Activated CD4-positive, alpha-beta T cell treated with anti-CD3 and anti-CD28 coated beads for 36 hours (primary cell): ENCODE data around the gene ITGA11. TPM values are rescaled to one million over a fixed set of nuclear protein-coding genes. Genes with fewer than 3 reads are reported as not detected.

ENCODE experiments used
- ATAC-seq: fragments of 200-7000 bp; cut with Tn5 transposase; one replicate; pipeline ENCODE4 v1.10.0; 2021; ENCODE audit warnings: mild to moderate bottlenecking, moderate library complexity
- CTCF ChIA-PET: fragments of 350-600 bp; sonication (Branson Sonifier 250); formaldehyde crosslinking; loops from one replicate; lab custom pipeline; 2021; ENCODE audit warnings: antibody characterized with exemption; lab: Charles Lee
- POLR2A ChIA-PET: fragments of 350-600 bp; sonication (Branson Sonifier 250); formaldehyde crosslinking; loops from one replicate; lab custom pipeline; 2021; ENCODE audit warnings: antibody characterized with exemption, inconsistent platforms; lab: Charles Lee
- DNase-seq: peaks from one replicate; pipeline ENCODE4 v3.0.0-alpha.2; 2020
- H3K27ac Mint-ChIP-seq: one replicate; pipeline ENCODE4 v1.8.0; 2021; ENCODE audit warnings: mixed read lengths
- H3K27me3 Mint-ChIP-seq: one replicate; pipeline ENCODE4 v1.8.0; 2021; ENCODE audit warnings: mixed read lengths
- H3K36me3 Mint-ChIP-seq: one replicate; pipeline ENCODE4 v1.8.0; 2021; ENCODE audit warnings: low read depth, mixed read lengths
- H3K4me1 Mint-ChIP-seq: one replicate; pipeline ENCODE4 v1.8.0; 2021; ENCODE audit warnings: mixed read lengths
- H3K4me3 Mint-ChIP-seq: one replicate; pipeline ENCODE4 v1.8.0; 2021; ENCODE audit warnings: mild to moderate bottlenecking, moderate library complexity, mixed read lengths
- H3K9me3 Mint-ChIP-seq: one replicate; pipeline ENCODE4 v1.8.0; 2021; ENCODE audit warnings: low read depth, mixed read lengths
- intact Hi-C, 2 experiments: fragments of 100-400 bp; cut with DNase I in 1 of 2; cut with micrococcal nuclease in 1 of 2; formaldehyde crosslinking; loops; one replicate each; pipeline versions ENCODE4 v1.14.2 to v1.15.1; 2022 to 2024; cut with DNase I, micrococcal nuclease
- total RNA-seq, 2 experiments: library from RNA; stranded (reverse); gene quantifications; one replicate each; pipeline ENCODE4 v1.2.3, GENCODE V29; 2021

The ITGA11 gene
- total RNA-seq, 2 experiments from 2014 or later: 2.9 to 3.2 TPM

DNA sequence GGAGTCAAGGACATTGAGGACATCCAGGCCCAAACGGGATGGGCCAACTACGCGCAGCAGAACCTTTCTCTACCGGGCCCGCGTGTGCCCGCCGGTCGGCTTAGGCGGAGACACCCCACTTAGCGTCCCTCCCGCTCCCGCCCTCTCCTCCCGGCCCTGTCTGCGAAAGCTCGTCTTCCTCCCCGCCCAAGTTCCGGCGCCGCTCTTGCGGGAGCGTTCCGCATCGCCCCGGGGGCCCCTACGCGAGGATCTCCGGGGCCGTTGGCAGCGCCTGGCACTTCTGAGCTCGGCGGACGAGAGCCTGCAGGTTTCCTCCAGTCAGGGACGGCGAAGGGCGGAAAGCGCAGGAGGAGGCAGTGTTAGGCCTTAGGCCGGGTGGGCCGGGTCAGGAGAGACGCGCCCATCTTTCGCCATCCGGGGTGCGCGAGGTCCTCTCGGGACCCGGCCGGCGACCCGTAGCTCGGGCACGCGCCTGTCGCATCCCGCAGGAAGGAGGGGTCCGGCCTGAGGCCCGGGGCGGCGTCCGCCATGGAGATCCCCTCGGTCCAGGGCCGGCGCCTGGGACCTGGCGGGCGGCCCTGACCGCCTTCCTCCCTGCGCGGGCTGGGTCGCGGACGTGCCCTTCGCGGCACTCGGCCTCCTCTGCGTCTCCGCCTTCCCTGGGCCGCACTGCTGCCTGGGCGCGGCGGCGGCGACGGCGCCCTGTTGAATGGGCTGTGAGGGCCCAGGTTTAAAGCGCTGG lies 154.2 kb downstream of the ITGA11 start, which contains the start of gene FEM1B:
FEM1B (plus strand) TSS at position 143 of the 742 bp plus-strand sequence. CDS start 673 bp downstream, outside the sequence.
- ChIA-PET POLR2A (interaction anchor here (0.6 to 1.8 kb wide), 7 partner anchors 14 to 346 kb away, joined by 3 to 18 read pairs (median 4); partner anchors contain the start of genes CLN6 and PIAS1), CTCF (interaction anchor here (0.7 to 2.1 kb wide), 11 partner anchors 11 to 76 kb away, joined by 3 to 9 read pairs (median 5); no protein-coding TSS in a partner anchor)
- peaks cover 23% of the 10 kb centered on the region for H3K36me3 Mint-ChIP-seq
- ATAC-seq: peak; percentile 79
- DNase-seq: peak; percentile 94
- no peaks in the 10 kb centered on the region for H3K27me3 Mint-ChIP-seq
- peak within 1 kb of the TSS; percentile 99 for H3K27ac Mint-ChIP-seq
- H3K9me3 Mint-ChIP-seq: no peaks in the 10 kb centered on the region
- peak within 1 kb of the TSS; percentile 99 for H3K4me3 Mint-ChIP-seq
- intact Hi-C loops: loop anchor here (1.0 to 10.0 kb wide), 12 partner anchors 20 to 1820 kb away; partner anchors contain the start of genes ANP32A (in 2 of the 2), PIAS1 (in 2 of the 2), C15orf61 (in 1 of the 2) and CLN6 (in 1 of the 2)
- H3K4me1 Mint-ChIP-seq: peaks cover 43% of the 10 kb centered on the region

DNA sequence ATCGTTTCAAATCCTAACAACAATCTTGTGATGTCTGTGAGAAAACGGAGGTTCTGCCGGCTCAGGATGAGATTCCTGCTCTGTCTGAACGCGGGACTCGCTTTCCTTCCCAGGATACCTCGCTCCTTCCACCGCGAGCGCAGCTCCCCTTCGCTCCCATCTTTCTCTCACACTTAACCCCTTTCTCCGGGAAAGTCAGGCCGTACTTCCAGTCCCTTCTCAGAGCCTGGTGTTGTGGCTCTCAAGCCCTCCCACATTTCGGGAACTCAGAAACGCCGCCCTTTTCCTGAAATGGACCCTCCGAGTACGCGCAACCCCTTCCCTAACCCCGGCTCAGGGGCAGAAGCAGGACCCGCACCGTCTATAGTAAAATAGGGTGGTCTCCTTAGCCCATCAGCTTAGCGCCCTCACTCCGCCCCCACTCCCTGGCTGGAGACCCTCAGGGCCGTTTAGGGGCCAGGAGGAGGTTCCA lies 154.8 kb downstream of the ITGA11 start:
- DNase-seq (no peak), ATAC-seq (peak; percentile 12)
- ChIA-PET POLR2A (interaction anchor here (1.3 to 1.8 kb wide), 6 partner anchors 15 to 223 kb away, joined by 3 to 18 read pairs (median 6); partner anchors contain the start of genes CLN6 and PIAS1), CTCF (interaction anchor here (0.7 to 2.1 kb wide), 9 partner anchors 13 to 76 kb away, joined by 3 to 9 read pairs (median 5); no protein-coding TSS in a partner anchor)
- peak overlapping the region; percentile 99 for H3K4me3 Mint-ChIP-seq
- intact Hi-C loops: loop anchor here (1.0 to 10.0 kb wide), 11 partner anchors 20 to 1820 kb away; partner anchors contain the start of genes ANP32A (in 2 of the 2), PIAS1 (in 2 of the 2), C15orf61 (in 1 of the 2) and CLN6 (in 1 of the 2)
- H3K4me1 Mint-ChIP-seq: peaks cover 40% of the 10 kb centered on the region
- no peaks in the 10 kb centered on the region for H3K27me3 Mint-ChIP-seq
- peak overlapping the region; percentile 99 for H3K27ac Mint-ChIP-seq
- H3K9me3 Mint-ChIP-seq: no peaks in the 10 kb centered on the region
- peaks cover 23% of the 10 kb centered on the region for H3K36me3 Mint-ChIP-seq

- CTCF ChIA-PET: interaction anchor here (0.5 to 2.3 kb wide), 8 partner anchors 12 to 59 kb away, joined by 3 to 9 read pairs (median 5); no protein-coding TSS in a partner anchor
- Mint-ChIP-seq H3K36me3 (peaks cover 19% of the 10 kb centered on the region), H3K27ac (peak overlapping the region; percentile 99), H3K27me3 (no peaks in the 10 kb centered on the region), H3K4me1 (peaks cover 35% of the 10 kb centered on the region), H3K4me3 (peak overlapping the region; percentile 99), H3K9me3 (no peaks in the 10 kb centered on the region)
- POLR2A ChIA-PET: interaction anchor here (1.5 to 1.8 kb wide), 3 partner anchors 18 to 48 kb away, joined by 3 to 18 read pairs (median 3); partner anchors contain the start of gene CLN6
- DNase-seq (no peak), ATAC-seq (no peak)
- intact Hi-C loops: loop anchor here (1.0 to 10.0 kb wide), 11 partner anchors 19 to 1821 kb away; partner anchors contain the start of genes ANP32A (in 2 of the 2), PIAS1 (in 2 of the 2), C15orf61 (in 1 of the 2) and CLN6 (in 1 of the 2)
These were observed 155.3 kb downstream of the ITGA11 start for GRCh38 chr15:68276668-68277067.

GRCh38 chr15:68275165-68275746 lies 156.7 kb downstream of the ITGA11 start:
- ChIA-PET POLR2A (no interaction called here), CTCF (interaction anchor here (0.7 to 2.3 kb wide), 3 partner anchors 31 to 195 kb away, joined by 3 to 6 read pairs (median 3); no protein-coding TSS in a partner anchor)
- Mint-ChIP-seq H3K36me3 (peaks cover 16% of the 10 kb centered on the region), H3K27ac (no peak overlapping the region), H3K4me1 (peaks cover 20% of the 10 kb centered on the region), H3K9me3 (no peaks in the 10 kb centered on the region), H3K4me3 (no peak overlapping the region), H3K27me3 (no peaks in the 10 kb centered on the region)
- intact Hi-C loops: loop anchor here (5.0 to 10.0 kb wide), 5 partner anchors 550 to 1822 kb away; partner anchors contain the start of genes ANP32A (in 1 of the 2), GLCE (in 1 of the 2), MAP2K5 (in 1 of the 2) and RPLP1 (in 1 of the 2)
- no peak for ATAC-seq
- DNase-seq: no peak

DNA sequence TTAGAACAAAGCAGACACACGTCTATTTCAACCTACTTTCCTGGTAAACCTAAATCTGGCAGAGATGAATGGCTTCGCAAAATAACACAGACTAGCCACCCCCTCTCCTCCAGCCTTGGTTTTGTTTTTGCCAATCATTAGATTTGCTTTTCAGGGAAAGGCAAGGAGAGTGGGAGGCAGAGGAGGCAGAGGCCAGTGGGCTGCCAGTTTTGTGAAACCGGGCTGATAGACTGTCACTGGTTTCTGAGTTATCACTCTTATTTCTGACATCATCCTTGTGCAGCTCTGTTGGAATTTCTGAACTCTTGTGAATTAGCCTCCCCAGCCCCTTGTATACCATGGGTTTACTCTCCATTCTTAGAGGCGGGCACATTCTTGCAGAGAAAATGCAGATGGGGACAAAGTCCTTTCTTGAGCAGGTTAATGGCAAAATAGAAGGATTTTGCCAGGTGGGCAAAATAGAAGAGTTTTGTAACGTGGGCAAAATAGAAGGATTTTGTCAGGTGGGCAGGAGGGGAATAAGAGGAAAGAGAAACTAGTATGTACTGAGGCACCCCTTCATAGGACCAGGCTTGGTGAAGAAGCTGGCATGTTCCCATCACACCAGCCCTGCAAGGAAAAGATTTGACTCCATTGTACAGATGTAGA lies 157.6 kb downstream of the ITGA11 start:
- Mint-ChIP-seq H3K36me3 (peaks cover 9% of the 10 kb centered on the region), H3K4me3 (no peak overlapping the region), H3K27me3 (no peaks in the 10 kb centered on the region), H3K27ac (no peak overlapping the region), H3K4me1 (peaks cover 15% of the 10 kb centered on the region), H3K9me3 (no peaks in the 10 kb centered on the region)
- DNase-seq (no peak), ATAC-seq (no peak)
- CTCF ChIA-PET: interaction anchor here (0.9 to 2.3 kb wide), 3 partner anchors 32 to 105 kb away, joined by 3 to 6 read pairs (median 4); no protein-coding TSS in a partner anchor
- intact Hi-C loops: loop anchor here in 1 of 2 experiments (10.0 kb wide), 1 partner anchor 550 kb away; the partner anchor contains the start of gene ANP32A
- POLR2A ChIA-PET: no interaction called here

GRCh38 chr15:68272721-68273271 lies 159.2 kb downstream of the ITGA11 start:
- peaks cover 15% of the 10 kb centered on the region for H3K4me1 Mint-ChIP-seq
- ChIA-PET CTCF (interaction anchor here (0.9 to 1.3 kb wide), 2 partner anchors 8 to 34 kb away, joined by 4 read pairs; no protein-coding TSS in a partner anchor), POLR2A (no interaction called here)
- no peak overlapping the region for H3K27ac Mint-ChIP-seq
- no peak for ATAC-seq
- no peak for DNase-seq
- H3K27me3 Mint-ChIP-seq: peaks cover 3% of the 10 kb centered on the region
- no peak overlapping the region for H3K4me3 Mint-ChIP-seq
- intact Hi-C loops: loop anchor here in 1 of 2 experiments (10.0 kb wide), 1 partner anchor 552 kb away; the partner anchor contains the start of gene ANP32A
- no peaks in the 10 kb centered on the region for H3K9me3 Mint-ChIP-seq
- H3K36me3 Mint-ChIP-seq: no peaks in the 10 kb centered on the region

DNA sequence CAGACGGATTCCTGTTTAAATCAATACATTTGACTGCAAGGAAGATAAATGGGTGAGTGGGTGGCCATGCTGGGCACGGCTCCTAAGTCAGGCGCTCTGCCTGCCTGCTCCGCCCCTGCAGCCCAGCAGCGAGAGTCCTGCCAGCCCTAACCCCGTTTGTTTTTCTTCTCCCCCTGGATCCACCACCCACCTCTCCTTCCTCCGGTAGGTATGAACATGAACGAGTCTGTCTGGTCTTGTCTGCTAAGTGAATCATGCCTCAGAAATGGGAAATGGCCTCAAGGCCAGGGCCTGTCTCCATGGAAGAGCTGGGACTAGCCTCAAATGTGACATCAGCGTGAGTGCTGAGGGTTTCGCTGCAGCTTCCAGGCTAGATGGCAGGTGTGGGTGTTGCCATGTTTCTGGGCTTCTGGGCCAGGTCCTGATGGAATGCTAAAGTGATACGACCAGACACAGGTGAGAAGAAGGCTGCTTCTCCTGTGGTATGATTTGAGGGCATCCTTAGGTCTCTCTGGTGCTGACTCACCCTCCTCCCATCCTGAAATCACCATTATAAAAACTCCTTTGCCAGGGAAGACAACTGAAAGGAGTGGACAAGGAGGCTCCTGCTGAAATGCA lies 160.0 kb downstream of the ITGA11 start:
- Mint-ChIP-seq H3K4me3 (no peak overlapping the region), H3K27ac (no peak overlapping the region), H3K9me3 (no peaks in the 10 kb centered on the region), H3K4me1 (peaks cover 14% of the 10 kb centered on the region), H3K27me3 (peaks cover 4% of the 10 kb centered on the region), H3K36me3 (no peaks in the 10 kb centered on the region)
- CTCF ChIA-PET: no interaction called here
- DNase-seq (no peak), ATAC-seq (no peak)
- POLR2A ChIA-PET: no interaction called here
- intact Hi-C loops: loop anchor here in 1 of 2 experiments (10.0 kb wide), 1 partner anchor 553 kb away; the partner anchor contains the start of gene ANP32A

- CTCF ChIA-PET: no interaction called here
- Mint-ChIP-seq H3K9me3 (no peaks in the 10 kb centered on the region), H3K4me3 (no peak overlapping the region), H3K4me1 (peaks cover 4% of the 10 kb centered on the region), H3K36me3 (no peaks in the 10 kb centered on the region), H3K27ac (no peak overlapping the region), H3K27me3 (peaks cover 13% of the 10 kb centered on the region)
- DNase-seq (no peak), ATAC-seq (no peak)
- POLR2A ChIA-PET: no interaction called here
- intact Hi-C loops: no loop called here
These were observed 163.6 kb downstream of the ITGA11 start for GRCh38 chr15:68268405-68268804.

- Mint-ChIP-seq H3K4me3 (no peak overlapping the region), H3K36me3 (no peaks in the 10 kb centered on the region), H3K27ac (no peak overlapping the region), H3K27me3 (peaks cover 13% of the 10 kb centered on the region), H3K9me3 (no peaks in the 10 kb centered on the region), H3K4me1 (no peaks in the 10 kb centered on the region)
- ChIA-PET CTCF (interaction anchor here (0.7 to 1.3 kb wide), 3 partner anchors 8 to 205 kb away, joined by 3 to 4 read pairs (median 3); no protein-coding TSS in a partner anchor), POLR2A (interaction anchor here (0.6 kb wide), 1 partner anchor 235 kb away, joined by 4 read pairs; no protein-coding TSS in a partner anchor)
- no peak for DNase-seq
- no peak for ATAC-seq
- intact Hi-C loops: no loop called here
These were observed 166.3 kb downstream of the ITGA11 start for GRCh38 chr15:68265674-68266073.
